COLO668 (cell line): ENCODE data around the gene RFC5.

Source experiments
- DNase-seq: peaks from one replicate; lab custom pipeline; 2025; ENCODE audit not compliant: unreplicated experiment; lab: John Stamatoyannopoulos, UW

Gene RFC5

DNA sequence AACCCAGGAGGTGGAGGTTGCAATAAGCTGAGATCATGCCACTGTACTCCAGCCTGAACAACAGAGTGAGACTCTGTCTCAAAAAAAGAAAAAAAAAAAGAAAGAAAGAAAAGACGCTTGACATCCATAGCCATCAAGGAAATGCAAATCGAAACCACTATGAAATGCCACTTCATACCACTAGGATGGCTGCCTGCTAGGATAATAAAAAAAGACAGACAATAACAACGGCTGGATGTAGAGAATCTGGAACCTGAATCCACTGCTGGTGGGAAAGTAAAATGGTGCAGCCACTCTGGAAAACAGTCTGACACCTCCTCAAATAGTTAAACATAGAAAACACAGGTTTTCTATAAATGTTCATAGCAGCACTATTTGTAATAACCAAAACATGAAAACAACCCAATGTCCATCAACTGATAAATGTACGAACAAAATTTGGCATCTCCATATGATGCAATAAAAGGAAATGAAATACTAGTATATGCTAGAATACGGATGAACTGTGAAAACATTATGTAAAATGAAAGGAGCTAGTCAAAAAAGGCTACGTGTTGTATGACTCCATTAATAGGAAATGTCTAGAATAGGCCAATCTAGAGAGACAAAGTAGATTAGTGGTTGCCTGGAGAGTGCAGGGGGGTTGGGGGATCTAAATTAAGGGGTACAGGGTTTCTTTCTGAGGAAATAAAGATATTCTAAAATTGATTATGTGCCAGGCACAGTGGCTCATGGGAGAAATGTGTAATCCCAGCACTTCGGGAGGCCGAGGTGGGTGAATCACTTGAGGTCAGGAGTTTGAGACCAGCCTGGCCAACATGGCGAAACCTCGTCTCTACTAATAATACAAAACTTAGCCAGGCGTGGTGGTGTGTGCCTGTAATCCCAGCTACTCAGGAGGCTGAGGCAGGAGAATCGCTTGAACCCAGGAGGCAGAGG, 34.7 kb downstream of the RFC5 start:
- DNase-seq: no peak

DNA sequence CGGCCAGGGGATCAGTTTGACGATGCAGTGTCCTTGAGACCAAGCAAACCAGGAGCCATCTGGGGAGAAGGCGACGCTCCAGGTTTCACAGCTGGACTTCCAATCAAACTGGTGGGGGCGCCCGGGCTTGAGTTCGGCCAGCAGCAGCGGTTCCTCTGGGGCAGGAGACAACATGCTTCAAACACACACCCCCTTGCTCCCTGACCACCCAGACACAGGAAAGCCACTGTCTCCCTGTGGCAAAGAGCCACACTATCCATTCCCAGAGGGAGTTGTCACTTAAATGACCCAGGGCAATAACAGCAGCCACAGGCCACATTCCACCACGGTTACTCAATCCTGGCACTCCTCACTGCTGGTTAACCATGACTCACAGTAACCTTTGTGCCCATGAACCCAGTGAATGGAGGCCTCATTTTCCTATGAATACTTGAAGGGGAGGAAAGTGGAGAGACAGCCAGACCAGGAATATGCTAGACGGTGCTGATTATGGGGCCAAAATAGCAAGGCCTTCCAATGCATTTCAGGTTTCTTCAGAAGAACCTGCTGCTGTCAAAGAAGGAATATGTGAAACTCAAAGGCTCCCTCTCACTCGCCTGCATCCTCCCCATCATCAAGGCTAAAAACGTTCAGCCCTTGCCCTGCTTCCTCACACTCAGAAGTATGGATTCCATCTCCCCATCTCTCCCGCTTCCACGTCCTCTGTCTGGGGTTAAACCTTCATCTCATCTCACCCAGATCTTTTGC, 36.0 kb downstream of the RFC5 start:
- DNase-seq: peak; percentile 65

DNA sequence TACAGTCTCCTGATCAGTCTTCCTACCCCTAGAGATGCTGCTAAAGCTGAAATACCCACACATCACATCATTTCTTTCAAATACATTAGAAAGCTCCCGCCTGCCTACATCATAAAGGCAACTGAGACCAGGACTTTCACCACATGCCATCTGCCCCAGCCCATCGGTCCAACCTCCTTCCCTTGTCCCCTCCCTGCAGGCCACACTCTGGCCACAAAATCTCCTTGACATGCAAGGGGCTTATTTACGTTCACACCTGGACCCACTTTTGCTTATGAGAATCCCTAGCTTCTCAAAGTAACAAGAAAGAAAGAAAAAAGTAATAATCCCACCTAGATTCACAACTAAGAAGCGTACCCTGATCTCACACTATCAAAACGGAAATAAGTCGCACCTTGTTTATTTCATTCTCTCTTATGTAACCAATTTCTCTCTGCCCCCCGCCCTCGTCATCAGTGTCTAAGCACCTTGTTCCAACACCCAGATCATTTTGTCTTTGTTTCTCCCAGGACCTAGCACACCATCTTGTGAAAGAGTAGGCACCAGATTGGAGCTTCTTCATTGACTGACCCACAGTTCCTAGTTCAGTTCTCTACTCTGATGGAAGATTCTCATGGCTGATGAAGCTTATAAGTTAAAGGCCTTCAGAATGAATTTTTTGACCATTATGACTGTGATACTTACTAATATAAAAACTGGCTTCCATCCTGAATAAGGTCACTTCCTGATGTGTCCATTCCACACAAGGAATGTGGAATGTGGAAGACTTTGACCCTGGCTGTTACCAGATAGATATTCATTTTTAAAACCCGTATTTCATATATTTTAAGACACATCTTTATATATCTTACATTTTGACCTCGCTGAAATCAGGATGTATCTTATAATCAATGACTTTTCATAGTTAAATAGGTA, 36.8 kb downstream of the RFC5 start:
- DNase-seq: no peak

DNA sequence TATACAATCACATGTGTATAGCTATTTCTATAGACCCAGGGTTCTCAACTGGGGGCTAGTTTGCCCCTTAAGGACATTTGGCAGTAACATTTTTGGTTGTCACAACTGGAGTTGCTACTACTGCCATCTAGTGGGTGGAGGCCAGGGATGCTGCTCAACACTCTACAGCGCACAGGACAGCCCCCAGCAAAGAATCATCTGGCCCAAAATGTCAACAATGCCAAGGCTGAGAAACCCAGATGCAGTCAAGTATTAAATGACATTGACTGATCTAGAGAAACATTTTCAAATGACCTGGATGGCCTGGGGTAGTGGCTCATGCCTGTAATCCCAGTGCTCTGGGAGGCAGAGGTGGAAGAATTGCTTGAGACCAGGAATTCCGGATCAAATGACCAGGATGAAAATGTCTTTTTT, 38.6 kb downstream of the RFC5 start:
- DNase-seq: peak; percentile 60

DNA sequence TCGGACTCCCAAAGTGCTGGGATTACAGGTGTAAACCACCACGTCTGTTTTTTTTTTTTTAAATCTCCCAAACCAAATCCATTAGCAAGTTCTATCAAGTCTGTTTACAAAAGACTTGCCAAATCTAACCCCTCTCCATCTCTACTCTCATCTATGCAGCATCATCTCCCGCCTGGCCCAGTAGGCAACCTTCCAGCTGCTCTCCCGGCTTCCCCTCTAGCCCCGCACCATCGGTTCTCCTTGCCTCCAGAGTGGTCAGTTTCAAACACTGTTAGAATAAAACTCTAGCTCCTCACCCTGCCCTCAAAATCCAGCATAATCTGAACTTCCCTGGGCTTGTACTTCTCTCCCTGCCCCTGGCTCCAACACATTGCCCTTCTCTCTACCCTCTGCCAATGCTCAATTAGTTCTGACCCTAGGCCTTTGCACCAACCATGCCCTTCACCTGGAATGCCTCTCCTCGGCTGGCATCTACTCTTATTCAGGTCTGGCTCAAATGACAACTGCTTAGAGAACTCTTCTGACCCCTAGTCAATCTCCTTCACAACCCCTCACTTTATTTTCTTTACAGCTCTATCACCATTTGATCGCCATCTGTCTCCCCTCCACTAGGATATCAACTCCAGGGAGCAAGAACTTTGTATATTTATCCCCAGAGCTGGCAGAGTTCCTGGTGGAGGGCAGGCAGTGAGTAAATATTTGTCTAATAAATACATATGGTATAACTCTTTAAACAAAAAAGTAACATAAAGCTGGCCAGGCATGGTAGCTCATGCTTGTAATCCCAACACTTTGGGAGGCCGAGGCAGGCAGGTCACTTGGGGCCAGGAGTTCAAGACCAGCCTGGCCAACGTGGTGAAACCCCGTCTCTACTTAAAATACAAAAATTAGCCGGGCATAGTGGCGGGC, 39.6 kb downstream of the RFC5 start:
- peak; percentile 45 for DNase-seq

DNA sequence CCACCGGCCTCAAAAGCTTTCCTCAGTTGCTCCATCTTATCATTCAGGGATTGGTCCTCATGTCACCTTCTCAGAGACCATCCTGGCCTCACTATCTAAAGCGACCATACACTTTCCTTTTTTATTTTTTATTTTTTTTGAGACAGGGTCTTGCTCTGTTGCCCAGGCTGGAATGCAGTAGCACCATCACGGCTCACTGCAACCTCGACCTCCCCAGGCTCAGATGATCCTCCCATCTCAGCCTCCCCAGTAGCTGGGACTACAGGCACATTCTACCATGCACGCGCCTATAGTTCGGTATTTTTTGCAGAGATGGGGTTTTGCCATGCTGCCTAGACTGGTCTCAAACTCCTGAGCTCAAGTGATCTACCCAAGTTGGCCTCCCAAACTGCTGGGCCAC, 41.7 kb downstream of the RFC5 start:
- no peak for DNase-seq

DNA sequence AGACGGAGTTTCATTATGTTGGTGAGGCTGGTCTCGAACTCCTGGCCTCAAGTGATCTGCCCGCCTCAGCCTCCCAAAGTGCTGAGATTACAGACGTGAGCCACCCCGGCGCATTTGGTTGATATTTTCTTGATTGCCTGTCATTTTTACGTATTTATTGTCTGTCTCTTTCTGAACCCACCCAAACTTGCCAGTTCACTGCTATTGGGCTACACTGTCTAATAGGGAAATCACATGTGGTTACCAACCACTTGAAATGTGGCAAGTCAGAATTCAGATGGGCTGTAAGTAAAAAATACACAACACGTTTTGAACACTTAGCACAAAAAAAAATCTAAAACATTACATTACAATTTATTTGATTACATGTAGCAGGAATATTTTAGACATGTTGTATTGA, 42.4 kb downstream of the RFC5 start:
- no peak for DNase-seq

DNA sequence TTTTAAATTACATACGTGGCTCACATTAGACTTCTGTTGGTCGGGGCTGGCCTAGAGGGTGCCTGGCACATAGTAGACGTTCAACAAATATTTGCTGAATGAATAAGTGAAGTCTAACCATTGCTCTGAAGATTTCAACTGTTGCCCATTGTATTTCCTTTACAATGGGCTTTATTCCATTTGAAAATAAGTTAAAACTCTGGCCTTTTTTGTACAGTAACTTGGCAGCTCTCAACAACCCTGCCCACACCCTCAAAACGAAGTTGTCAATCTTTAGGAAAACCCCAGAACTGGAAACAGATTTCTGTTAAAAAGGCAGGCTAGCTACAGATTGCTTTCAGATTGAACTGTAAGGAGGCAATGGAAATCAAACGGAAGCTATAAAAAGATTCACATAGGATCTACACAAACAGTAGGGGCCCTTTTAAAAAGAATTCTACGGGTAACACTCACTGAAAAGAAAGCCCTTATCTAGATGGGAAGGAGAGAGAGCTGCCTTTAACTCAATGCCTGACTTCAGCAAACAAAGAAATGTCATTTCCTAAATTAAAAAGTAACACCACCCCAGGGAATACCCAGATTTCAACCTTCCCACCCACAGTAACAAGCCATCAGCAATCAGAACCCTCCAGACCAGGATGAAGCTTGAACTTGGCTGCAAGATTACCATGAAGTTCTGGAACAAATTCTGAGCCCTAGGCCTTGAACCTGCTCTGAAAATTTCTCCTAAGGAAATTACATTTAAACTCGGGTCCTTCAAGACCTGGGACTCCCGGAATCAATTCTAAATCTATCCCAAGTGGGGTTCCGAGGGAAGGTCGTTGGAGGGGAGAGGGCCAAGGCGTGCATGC, 43.1 kb downstream of the RFC5 start:
- DNase-seq: no peak

DNA sequence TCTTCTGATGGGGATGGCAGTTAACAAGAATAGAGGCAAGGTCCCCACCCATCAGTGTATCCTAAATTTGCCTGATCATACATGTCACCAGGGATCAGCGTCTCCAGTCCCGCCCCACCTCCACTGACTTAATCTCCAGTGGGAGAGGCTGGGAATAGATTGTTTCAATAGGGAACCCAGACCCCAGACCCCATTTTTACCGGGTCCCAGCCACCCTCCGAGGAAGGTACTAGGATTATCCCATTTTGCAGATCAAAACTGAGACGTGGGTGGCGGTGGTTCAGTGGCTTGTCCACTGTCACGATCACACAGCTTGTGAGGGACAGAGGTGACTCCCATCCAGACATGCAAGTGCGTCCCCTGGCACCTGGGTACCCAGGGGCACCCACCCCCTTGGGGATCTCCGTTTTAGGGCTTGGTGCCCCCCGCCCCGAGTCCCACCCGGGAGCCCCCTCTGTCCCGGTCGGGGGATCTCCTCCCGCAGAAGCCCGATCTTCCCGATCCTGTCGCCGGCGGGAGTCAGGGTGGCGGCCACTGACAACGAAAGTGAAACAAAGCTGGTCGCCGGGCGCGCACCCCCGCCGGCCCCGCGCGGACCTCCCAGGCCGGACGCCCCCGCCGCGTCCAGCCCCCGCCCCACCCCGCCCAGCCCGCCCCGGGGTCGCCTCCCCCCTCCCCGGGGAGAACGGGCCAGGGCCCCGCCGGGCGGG, 44.0 kb downstream of the RFC5 start:
- peak; percentile 67 for DNase-seq

DNA sequence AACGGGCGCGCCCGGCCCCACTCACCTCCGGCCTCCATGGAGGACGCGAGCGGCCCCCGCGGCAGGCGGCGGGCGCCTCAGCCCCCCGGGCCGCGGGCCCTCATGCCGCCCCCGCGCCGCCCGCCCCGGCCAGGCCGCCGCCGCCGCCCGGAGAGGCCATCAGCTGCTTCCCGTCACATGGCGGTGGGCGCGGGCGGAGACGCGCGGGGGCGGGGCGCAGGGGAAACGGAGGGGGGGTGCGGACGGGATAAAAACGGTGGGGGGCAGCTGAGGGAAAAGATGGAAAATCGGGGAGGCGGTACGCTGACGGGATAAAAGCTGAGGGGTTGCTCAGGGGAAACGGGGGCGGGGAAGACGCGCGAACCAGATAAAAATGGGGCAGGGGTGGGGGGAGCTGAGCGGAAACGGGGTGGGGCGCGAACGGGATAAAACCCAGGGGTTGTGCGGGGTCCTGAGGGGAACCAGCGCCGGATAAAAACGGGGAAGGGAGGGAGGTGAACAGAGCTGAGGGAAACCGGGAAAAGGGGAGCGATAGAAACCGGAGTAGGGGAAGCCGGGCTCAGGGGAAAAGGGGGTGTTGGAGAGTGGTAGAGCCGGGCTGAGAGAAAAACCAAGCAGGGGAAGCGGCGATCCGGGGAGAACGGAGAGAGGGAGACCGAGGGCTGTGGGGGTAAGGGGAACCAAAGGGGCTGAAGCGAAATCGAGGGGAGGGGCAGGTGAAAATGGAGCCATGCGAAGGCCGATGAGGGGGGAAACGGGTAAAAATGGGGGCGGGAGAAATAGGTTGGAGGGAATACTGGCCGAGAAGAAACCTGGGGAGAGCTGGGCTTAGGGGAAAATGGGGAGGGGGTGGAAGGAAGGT, 44.7 kb downstream of the RFC5 start, which contains the start of gene WSB2:
WSB2 (minus strand) TSS at position 169 of the 862 bp plus-strand sequence; CDS start at position 38, 131 bp downstream.
- DNase-seq: peak; percentile 70

DNA sequence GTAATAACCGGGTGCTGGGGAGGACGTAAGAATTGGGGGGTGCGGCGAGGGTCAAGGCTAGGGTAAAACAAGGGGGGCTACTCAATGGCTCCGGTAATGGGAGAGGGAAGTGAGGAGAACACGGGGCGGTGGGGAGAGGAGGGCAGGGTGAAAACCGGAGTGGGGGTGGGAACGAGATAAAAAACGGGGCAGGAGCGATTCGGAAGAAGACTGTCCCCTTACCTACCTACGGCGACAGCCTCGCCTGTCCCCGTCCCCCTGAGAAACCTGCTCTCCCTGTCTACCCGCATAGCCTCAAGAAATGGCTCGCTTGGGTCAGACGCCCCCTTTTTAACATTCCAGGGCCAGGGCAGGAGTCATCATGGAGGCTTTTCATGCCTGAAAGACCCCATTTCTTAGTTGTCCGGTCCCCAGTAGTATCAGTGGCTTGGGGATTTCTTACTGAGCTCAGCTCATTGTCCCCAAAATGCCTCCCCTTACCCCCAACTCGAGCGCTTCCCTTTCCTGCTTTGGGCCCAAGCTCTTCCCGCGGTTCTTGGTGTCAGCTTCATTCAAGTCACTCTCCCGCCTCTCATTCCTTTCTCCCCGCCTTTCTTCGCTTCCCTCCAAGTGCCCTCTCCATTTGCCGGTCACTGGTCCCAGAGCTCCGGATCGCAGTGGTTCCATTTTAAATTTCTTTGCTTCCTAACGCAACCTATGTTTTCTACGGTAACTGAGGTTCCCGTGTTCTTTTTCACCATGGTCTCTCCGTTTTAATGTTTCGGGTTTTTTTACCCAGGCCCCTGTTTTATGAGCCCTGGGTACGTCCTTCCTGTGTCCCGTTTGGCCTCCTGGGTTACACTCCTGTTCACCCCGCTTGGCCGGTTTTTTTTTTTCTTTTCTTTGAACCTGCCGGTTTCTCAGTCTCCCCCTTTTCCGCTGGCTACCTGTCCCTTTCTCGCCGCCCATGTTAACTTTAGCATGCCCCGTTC, 45.7 kb downstream of the RFC5 start:
- peak; percentile 26 for DNase-seq

DNA sequence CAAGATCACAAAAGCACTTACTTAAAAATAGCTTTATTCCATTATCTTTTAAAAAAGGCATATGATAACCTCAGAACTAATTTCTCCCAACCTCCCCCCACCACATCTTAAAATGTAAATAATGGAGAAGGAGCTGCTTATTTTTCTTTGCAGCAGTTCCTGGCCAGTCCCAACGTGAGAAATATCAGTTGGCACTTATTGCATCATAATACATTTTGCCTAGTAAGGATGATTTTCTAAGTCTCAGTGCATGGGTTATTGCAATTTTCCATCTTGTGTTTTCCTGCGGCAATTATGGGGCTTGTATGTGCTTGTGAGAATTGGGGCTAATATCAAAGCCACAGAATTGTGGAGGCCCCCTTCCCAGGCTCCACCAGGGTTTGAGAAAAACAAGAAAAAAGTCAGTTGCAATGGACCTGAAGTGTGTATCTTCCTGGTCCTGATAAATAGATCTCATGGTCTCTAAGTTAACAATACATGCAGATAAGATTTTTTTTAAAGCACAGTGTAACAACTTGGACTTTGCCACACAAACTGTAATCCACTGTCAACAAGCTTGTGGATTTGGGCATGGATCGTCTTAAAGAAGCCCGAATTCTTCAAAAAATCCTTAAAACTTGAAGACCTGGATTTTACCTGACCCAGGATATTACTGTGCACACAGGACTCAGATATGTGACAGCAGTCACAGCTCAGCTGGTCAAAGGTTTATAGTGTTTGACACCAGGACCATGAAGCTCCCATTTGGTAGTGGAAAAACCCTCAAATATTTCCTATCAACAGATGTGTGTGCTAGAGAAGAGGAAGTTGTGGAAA, 47.3 kb downstream of the RFC5 start:
- no peak for DNase-seq

DNA sequence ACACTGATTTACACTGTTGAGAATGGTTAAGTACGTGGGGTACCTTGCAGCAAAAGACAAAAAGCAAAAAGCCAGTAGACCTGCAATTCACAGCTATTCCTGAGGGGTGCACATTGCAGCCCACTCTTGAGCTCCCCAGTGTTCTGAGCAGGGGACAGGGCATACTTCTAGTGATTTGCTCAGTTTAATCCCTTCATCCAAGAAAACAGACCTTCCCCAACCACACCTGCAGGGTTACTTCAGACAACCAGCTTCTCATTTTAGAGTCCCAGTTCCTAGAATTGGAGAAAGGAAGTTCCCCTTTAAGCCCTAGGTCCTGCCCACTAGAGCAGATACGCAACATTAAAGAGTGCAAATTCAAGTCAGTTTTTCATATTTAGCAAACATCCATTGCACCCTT, 48.1 kb downstream of the RFC5 start:
- no peak for DNase-seq

DNA sequence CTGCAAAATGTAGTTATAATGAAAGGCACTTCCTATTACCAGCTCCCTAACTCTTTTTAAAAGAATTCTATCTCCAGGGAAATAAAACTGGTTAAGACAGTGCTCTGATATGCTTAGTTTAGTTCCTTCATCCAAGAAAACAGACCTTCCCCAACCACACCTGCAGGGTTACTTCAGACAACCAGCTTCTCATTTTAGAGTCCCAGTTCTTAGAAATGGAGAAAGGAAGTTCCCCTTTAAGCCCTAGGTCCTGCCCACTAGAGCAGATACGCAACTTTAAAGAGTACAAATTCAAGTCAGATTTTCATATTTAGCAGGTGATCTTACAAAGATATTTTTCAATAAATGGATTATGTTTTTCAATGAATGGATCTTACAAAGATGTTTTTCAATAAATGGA, 48.9 kb downstream of the RFC5 start:
- no peak for DNase-seq

DNA sequence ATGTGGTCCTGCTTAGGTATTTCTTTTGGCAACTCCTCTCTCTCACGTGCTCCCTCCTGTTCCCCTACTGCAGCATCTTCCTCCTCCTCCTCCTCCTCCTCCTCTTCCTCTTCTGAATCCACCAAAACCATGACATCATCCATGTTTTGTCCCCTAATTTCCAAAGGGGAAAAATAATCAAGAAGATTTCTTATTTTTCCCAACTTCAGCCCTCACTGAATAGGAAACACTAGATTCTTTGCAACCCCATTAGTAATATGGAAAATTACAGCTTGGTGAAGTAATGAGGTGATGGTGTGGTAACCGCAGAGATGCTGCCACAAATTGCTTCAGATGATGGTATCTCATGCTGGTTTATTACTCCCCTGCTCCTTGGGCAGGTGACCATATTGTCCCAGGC, 51.9 kb downstream of the RFC5 start:
- DNase-seq: no peak

DNA sequence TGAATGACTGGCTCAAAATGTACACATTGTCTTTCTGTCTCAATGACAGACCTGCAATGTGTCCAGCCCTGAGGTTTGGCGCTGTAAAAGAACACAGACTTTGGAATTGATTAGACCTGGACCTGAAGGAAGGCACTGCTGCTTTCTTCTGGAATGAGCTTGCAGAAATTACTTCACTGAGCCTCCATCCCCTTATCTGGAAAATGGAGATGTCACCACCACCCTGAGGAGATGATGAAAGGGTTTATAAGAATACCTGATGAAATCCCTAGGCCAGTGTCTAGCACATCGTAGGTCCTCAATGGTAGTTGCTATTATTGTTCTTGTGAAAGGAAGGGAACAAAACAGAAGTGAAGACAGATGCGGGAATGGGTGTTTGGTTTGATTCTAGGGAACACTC, 54.1 kb downstream of the RFC5 start:
- DNase-seq: no peak
